OCI-LY7 (cell line): ENCODE measurements around the gene RTL10. TPM values are rescaled to one million over a fixed set of nuclear protein-coding genes. Genes with fewer than 3 reads are reported as not detected.
"Not testable (repeated sequence)": the region's sequence is repeated elsewhere in the genome, so short reads cannot be mapped to it uniquely, and the experiment has no call there.

Experiments
- BruUV-seq: library from RNA; stranded (reverse); fragments of 400-500 nt; replicated peaks from 2 replicates; lab custom pipeline; 2021; lab: Mats Ljungman, UMichigan
- CTCF ChIA-PET: fragments of 300-600 bp; sonication (Branson Sonifier 250); formaldehyde crosslinking; loops from one replicate; lab custom pipeline; 2022; ENCODE audit warnings: antibody characterized with exemption; ENCODE audit not compliant: unreplicated experiment; lab: Charles Lee
- POLR2A ChIA-PET: fragments of 300-600 bp; sonication (Branson Sonifier 250); formaldehyde crosslinking; loops from one replicate; lab custom pipeline; 2022; ENCODE audit warnings: antibody characterized with exemption; lab: Charles Lee
- DNase-seq: peaks from one replicate; pipeline ENCODE4 v3.0.0-alpha.2; 2015; ENCODE audit warnings: low spot score
- H2AFZ ChIP-seq: fragments of 200-600 bp; sonication (generic), shearing (Covaris generic); 2 replicates; pipeline ENCODE4 v1.6.1; 2014; ENCODE audit warnings: mild to moderate bottlenecking, antibody characterized with exemption, low read length, moderate library complexity
- H3K27ac ChIP-seq: fragments of 200-600 bp; sonication (generic); 2 replicates; pipeline ENCODE4 v1.5.1; 2014; ENCODE audit warnings: mixed run types, low read depth, mild to moderate bottlenecking, moderate library complexity, low read length, inconsistent platforms; ENCODE audit not compliant: poor library complexity, severe bottlenecking
- H3K36me3 ChIP-seq: fragments of 200-600 bp; sonication (generic); 2 replicates; pipeline ENCODE4 v1.6.1; 2014; ENCODE audit warnings: mild to moderate bottlenecking, antibody characterized with exemption, low read length, moderate library complexity, mixed read lengths; ENCODE audit not compliant: insufficient read depth
- H3K4me1 ChIP-seq: fragments of 200-600 bp; sonication (generic); 2 replicates; pipeline ENCODE4 v1.5.1; 2014; ENCODE audit warnings: mild to moderate bottlenecking, low read length; ENCODE audit not compliant: insufficient read depth, poor library complexity, severe bottlenecking
- H3K4me2 ChIP-seq: fragments of 200-600 bp; sonication (generic); 2 replicates; pipeline ENCODE4 v1.6.1; 2014; ENCODE audit warnings: mild to moderate bottlenecking, low read length
- H3K4me3 ChIP-seq: fragments of 200-600 bp; sonication (generic); 2 replicates; pipeline ENCODE4 v1.5.1; 2014; ENCODE audit warnings: mild to moderate bottlenecking, low read depth, low read length; ENCODE audit not compliant: poor library complexity, severe bottlenecking
- H3K79me2 ChIP-seq: fragments of 200-600 bp; sonication (generic); 2 replicates; pipeline ENCODE4 v1.6.1; 2016; ENCODE audit warnings: low read depth, mild to moderate bottlenecking, low read length, moderate library complexity, mixed read lengths; ENCODE audit not compliant: insufficient read depth
- H3K9me2 ChIP-seq: fragments of 200-600 bp; sonication (generic); 2 replicates; pipeline ENCODE4 v1.6.1; 2016; ENCODE audit warnings: mild to moderate bottlenecking, low read length, mixed read lengths; ENCODE audit not compliant: insufficient read depth
- H3K9me3 ChIP-seq: fragments of 200-600 bp; sonication (generic); 2 replicates; pipeline ENCODE4 v1.6.1; 2014; ENCODE audit warnings: mild to moderate bottlenecking, mixed run types, low read length, mixed read lengths
- H4K20me1 ChIP-seq: fragments of 200-600 bp; sonication (generic); 2 replicates; pipeline ENCODE4 v1.6.1; 2014; ENCODE audit warnings: mild to moderate bottlenecking, antibody characterized with exemption, low read length, moderate library complexity, mixed read lengths; ENCODE audit not compliant: insufficient read depth
- CTCF ChIP-seq: fragments of 200-600 bp; sonication (generic); conservative IDR thresholded peaks from 2 replicates; pipeline ENCODE4 v1.5.1; 2014; ENCODE audit warnings: mild to moderate bottlenecking, antibody characterized with exemption, low read length, moderate library complexity, mixed read lengths
- EZH2phosphoT487 ChIP-seq: fragments of 200-600 bp; sonication (generic); IDR thresholded peaks from 2 replicates; pipeline ENCODE4 v1.6.1; 2018; ENCODE audit warnings: low read depth, borderline replicate concordance, mild to moderate bottlenecking, mixed run types, antibody characterized with exemption, low read length, moderate library complexity, mixed read lengths
- intact Hi-C: fragments of 100-400 bp; cut with micrococcal nuclease; formaldehyde crosslinking; loops from one replicate; pipeline ENCODE4 v1.10.0; 2022; ENCODE audit not compliant: unreplicated experiment
- total RNA-seq, 2 experiments: library from RNA; depleted of rRNA in 1 of 2; stranded (reverse); fragments of >200 nt in 1 of 2; shearing (Covaris generic) in 1 of 2; gene quantifications; 2 replicates each; pipeline ENCODE4 v1.2.3, GENCODE V29; 2014 to 2022

Gene RTL10
- total RNA-seq, 2 experiments from 2014 or later = 26.2 to 28.2 TPM

GRCh38 chr22:19837915-19838314 is 16.8 kb downstream of the RTL10 start:
- H3K9me2 ChIP-seq = no peaks in the 10 kb centered on the region
- CTCF ChIA-PET = no interaction called here
- peaks cover 4% of the 10 kb centered on the region; the same call in 1 of the 2 replicates for H3K79me2 ChIP-seq
- no peak overlapping the region for H3K27ac ChIP-seq
- H3K4me1 ChIP-seq = peaks cover 22% of the 10 kb centered on the region
- no peaks in the 10 kb centered on the region for H3K9me3 ChIP-seq
- H3K36me3 ChIP-seq = no peaks in the 10 kb centered on the region
- H2AFZ ChIP-seq = no peak overlapping the region
- H4K20me1 ChIP-seq = no peaks in the 10 kb centered on the region
- TF ChIP-seq EZH2phosphoT487 (no peak), CTCF (no peak)
- POLR2A ChIA-PET = interaction anchor here (0.9 kb wide), 1 partner anchor 24 kb away, joined by 3 read pairs; no protein-coding TSS in a partner anchor
- BruUV-seq = no TSS peak
- no peak for DNase-seq
- H3K4me3 ChIP-seq = no peak overlapping the region
- intact Hi-C loops = no loop called here
- no peak overlapping the region for H3K4me2 ChIP-seq

GRCh38 chr22:19836512-19836911 is 18.2 kb downstream of the RTL10 start:
- no peak overlapping the region for H3K4me3 ChIP-seq
- POLR2A ChIA-PET = no interaction called here
- H3K9me3 ChIP-seq = no peaks in the 10 kb centered on the region
- H2AFZ ChIP-seq = no peak overlapping the region
- TF ChIP-seq CTCF (no peak), EZH2phosphoT487 (no peak)
- peaks cover 14% of the 10 kb centered on the region for H3K4me1 ChIP-seq
- H3K27ac ChIP-seq = no peak overlapping the region
- no peaks in the 10 kb centered on the region for H3K36me3 ChIP-seq
- H4K20me1 ChIP-seq = no peaks in the 10 kb centered on the region
- H3K4me2 ChIP-seq = no peak overlapping the region
- CTCF ChIA-PET = no interaction called here
- BruUV-seq = no TSS peak
- DNase-seq = no peak
- no peaks in the 10 kb centered on the region for H3K9me2 ChIP-seq
- intact Hi-C loops = no loop called here
- peaks cover 4% of the 10 kb centered on the region; the same call in 1 of the 2 replicates for H3K79me2 ChIP-seq

- peaks cover 10% of the 10 kb centered on the region; the same call in 1 of the 2 replicates for H3K79me2 ChIP-seq
- no peak for TF ChIP-seq CTCF
- no peak for TF ChIP-seq EZH2phosphoT487
- H3K9me3 ChIP-seq = no peaks in the 10 kb centered on the region
- intact Hi-C loops = no loop called here
- H3K9me2 ChIP-seq = no peaks in the 10 kb centered on the region
- ChIA-PET CTCF (no interaction called here), POLR2A (no interaction called here)
- peaks cover 9% of the 10 kb centered on the region for H3K4me1 ChIP-seq
- DNase-seq = no peak
- no peak overlapping the region for H3K4me3 ChIP-seq
- no peak overlapping the region for H2AFZ ChIP-seq
- no peaks in the 10 kb centered on the region for H4K20me1 ChIP-seq
- H3K27ac ChIP-seq = no peak overlapping the region
- BruUV-seq = no TSS peak
- peaks cover 4% of the 10 kb centered on the region; the same call in 1 of the 2 replicates for H3K36me3 ChIP-seq
- H3K4me2 ChIP-seq = no peak overlapping the region
These were observed 20.1 kb downstream of the RTL10 start for GRCh38 chr22:19834599-19834998.

DNA sequence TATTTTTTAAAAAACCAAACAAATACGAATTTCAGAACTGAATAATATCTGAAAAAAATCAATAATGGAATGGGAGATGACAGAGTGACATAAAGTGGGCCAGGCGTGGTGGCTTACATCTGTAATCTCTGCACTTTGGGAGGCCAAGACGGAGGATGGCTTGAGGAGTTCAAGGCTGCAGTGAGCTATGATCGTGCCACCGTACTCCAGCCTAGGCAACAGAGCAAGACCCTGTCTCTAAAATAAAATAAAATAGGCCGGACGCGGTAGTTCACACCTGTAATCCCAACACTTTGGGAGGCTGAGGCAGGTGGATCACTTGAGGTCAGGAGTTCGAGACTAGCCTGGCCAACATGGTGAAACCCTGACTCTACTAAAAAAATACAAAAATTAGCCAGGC is 21.3 kb downstream of the RTL10 start:
- not testable (repeated sequence) for BruUV-seq, H4K20me1 ChIP-seq, H3K27ac ChIP-seq

More for the DNA sequence above, 21.3 kb downstream of the RTL10 start:
- H3K79me2 ChIP-seq = peaks cover 11% of the 10 kb centered on the region; the same call in 1 of the 2 replicates
- H2AFZ ChIP-seq, POLR2A ChIA-PET, DNase-seq, intact Hi-C loops, H3K9me3 ChIP-seq, H3K9me2 ChIP-seq, H3K4me3 ChIP-seq, H3K4me2 ChIP-seq, H3K4me1 ChIP-seq, H3K36me3 ChIP-seq: not testable (repeated sequence)
- CTCF ChIA-PET = interaction anchor here (1.1 kb wide), 1 partner anchor 8 kb away, joined by 3 read pairs; no protein-coding TSS in a partner anchor
